ENCODE data around the gene PGAM5.

GRCh38 chr12:132764231-132764630 is 53.6 kb downstream of the PGAM5 start:
- TF ChIP-seq, protein P1, sequence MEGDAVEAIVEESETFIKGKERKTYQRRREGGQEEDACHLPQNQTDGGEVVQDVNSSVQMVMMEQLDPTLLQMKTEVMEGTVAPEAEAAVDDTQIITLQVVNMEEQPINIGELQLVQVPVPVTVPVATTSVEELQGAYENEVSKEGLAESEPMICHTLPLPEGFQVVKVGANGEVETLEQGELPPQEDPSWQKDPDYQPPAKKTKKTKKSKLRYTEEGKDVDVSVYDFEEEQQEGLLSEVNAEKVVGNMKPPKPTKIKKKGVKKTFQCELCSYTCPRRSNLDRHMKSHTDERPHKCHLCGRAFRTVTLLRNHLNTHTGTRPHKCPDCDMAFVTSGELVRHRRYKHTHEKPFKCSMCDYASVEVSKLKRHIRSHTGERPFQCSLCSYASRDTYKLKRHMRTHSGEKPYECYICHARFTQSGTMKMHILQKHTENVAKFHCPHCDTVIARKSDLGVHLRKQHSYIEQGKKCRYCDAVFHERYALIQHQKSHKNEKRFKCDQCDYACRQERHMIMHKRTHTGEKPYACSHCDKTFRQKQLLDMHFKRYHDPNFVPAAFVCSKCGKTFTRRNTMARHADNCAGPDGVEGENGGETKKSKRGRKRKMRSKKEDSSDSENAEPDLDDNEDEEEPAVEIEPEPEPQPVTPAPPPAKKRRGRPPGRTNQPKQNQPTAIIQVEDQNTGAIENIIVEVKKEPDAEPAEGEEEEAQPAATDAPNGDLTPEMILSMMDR (IDR thresholded peaks at IDR 0.05) = no peak
- TF ChIP-seq POLR2AphosphoS5 (IDR thresholded peaks at IDR 0.05) (no peak), POLR2A (IDR thresholded peaks at IDR 0.05) (no peak)

Measured in transverse colon (tissue), 4 donors.